ENCODE measurements around the gene TMEM163. TPM values are rescaled to one million over a fixed set of nuclear protein-coding genes. Genes with fewer than 3 reads are reported as not detected.

Gene TMEM163
- total and polyA plus RNA-seq, 4 donors: 5.8 to 46.9 (median 29.8) TPM

- Histone ChIP-seq H3K36me3 (ENCODE audit: control insufficient read depth in 4 of 4, insufficient read depth in 4 of 4, low read length in 4 of 4) (peaks cover 0 to 4% (median 0%) of the 10 kb centered on the region in 4 donors), H3K9ac (ENCODE audit: insufficient read depth in 1 of 2, low read length in 2 of 2) (no peak overlapping the region), H3K4me1 (ENCODE audit: control insufficient read depth in 5 of 5, insufficient read depth in 5 of 5, low read length in 5 of 5) (peaks cover 0 to 5% (median 0%) of the 10 kb centered on the region in 5 donors), H3K27ac (ENCODE audit: low read depth in 1 of 2, low read length in 1 of 2) (no peak overlapping the region), H3K27me3 (ENCODE audit: control insufficient read depth in 3 of 3, insufficient read depth in 3 of 3, low read length in 2 of 3) (no peaks in the 10 kb centered on the region), H3K9me3 (ENCODE audit: control insufficient read depth in 4 of 4, insufficient read depth in 3 of 4, low read length in 3 of 4) (no peaks in the 10 kb centered on the region), H3K4me3 (no peak overlapping the region)
- 92 to 94% methylated on average over 11 of the region's 11 CpGs for WGBS, 2 donors
- no peak for DNase-seq
- TF ChIP-seq, protein P1, sequence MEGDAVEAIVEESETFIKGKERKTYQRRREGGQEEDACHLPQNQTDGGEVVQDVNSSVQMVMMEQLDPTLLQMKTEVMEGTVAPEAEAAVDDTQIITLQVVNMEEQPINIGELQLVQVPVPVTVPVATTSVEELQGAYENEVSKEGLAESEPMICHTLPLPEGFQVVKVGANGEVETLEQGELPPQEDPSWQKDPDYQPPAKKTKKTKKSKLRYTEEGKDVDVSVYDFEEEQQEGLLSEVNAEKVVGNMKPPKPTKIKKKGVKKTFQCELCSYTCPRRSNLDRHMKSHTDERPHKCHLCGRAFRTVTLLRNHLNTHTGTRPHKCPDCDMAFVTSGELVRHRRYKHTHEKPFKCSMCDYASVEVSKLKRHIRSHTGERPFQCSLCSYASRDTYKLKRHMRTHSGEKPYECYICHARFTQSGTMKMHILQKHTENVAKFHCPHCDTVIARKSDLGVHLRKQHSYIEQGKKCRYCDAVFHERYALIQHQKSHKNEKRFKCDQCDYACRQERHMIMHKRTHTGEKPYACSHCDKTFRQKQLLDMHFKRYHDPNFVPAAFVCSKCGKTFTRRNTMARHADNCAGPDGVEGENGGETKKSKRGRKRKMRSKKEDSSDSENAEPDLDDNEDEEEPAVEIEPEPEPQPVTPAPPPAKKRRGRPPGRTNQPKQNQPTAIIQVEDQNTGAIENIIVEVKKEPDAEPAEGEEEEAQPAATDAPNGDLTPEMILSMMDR (IDR thresholded peaks at IDR 0.05; ENCODE audit: control extremely low read depth, extremely low read depth): no peak
- ATAC-seq (ENCODE audit: insufficient read depth, low FRiP score): no peak
These were observed 258.9 kb downstream of the TMEM163 start for GRCh38 chr2:134459706-134460406.

DNA sequence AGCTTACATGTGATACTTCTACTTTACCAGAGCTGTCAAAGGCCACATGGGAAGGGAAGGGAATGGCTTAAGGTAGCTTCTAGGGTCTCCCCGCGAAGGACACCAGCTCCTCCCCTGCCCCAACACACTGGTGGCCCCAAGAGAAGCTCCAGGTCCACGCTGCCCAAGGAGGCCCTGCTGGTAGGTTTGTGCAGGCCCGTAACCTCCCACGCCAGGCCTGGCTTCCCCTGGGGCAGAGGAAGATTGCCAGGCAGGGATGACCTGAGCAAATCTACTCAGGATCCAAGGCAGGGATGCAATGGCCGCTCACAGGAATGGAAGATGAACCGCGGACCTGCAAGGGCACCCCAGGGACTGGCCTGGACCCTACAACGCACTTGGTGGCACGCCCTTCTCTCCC, 259.9 kb downstream of the TMEM163 start:
- H3K9me3 ChIP-seq (ENCODE audit: control insufficient read depth in 4 of 4, insufficient read depth in 3 of 4, low read length in 3 of 4): no peaks in the 10 kb centered on the region
- DNase-seq (no peak), ATAC-seq (ENCODE audit: insufficient read depth, low FRiP score) (no peak)
- peaks cover 0 to 4% (median 0%) of the 10 kb centered on the region in 4 donors for H3K36me3 ChIP-seq (ENCODE audit: control insufficient read depth in 4 of 4, insufficient read depth in 4 of 4, low read length in 4 of 4)
- TF ChIP-seq, protein P1 (IDR thresholded peaks at IDR 0.05; ENCODE audit: control extremely low read depth, extremely low read depth): no peak
- no peak overlapping the region for H3K27ac ChIP-seq (ENCODE audit: low read depth in 1 of 2, low read length in 1 of 2)
- H3K4me3 ChIP-seq: no peak overlapping the region
- WGBS, 2 donors: 91 to 95% methylated on average over 10 of the region's 10 CpGs
- no peaks in the 10 kb centered on the region for H3K27me3 ChIP-seq (ENCODE audit: control insufficient read depth in 3 of 3, insufficient read depth in 3 of 3, low read length in 2 of 3)
- H3K4me1 ChIP-seq (ENCODE audit: control insufficient read depth in 5 of 5, insufficient read depth in 5 of 5, low read length in 5 of 5): peaks cover 0 to 5% (median 0%) of the 10 kb centered on the region in 5 donors
- no peak overlapping the region for H3K9ac ChIP-seq (ENCODE audit: insufficient read depth in 1 of 2, low read length in 2 of 2)

- Histone ChIP-seq H3K9ac (ENCODE audit: insufficient read depth in 1 of 2, low read length in 2 of 2) (no peak overlapping the region), H3K27me3 (ENCODE audit: control insufficient read depth in 3 of 3, insufficient read depth in 3 of 3, low read length in 2 of 3) (no peaks in the 10 kb centered on the region), H3K4me3 (no peak overlapping the region), H3K4me1 (ENCODE audit: control insufficient read depth in 5 of 5, insufficient read depth in 5 of 5, low read length in 5 of 5) (peaks cover 0 to 5% (median 0%) of the 10 kb centered on the region in 5 donors), H3K36me3 (ENCODE audit: control insufficient read depth in 4 of 4, insufficient read depth in 4 of 4, low read length in 4 of 4) (peaks cover 0 to 4% (median 0%) of the 10 kb centered on the region in 4 donors), H3K27ac (ENCODE audit: low read depth in 1 of 2, low read length in 1 of 2) (no peak overlapping the region), H3K9me3 (ENCODE audit: control insufficient read depth in 4 of 4, insufficient read depth in 3 of 4, low read length in 3 of 4) (no peaks in the 10 kb centered on the region)
- no peak for ATAC-seq (ENCODE audit: insufficient read depth, low FRiP score)
- 89 to 94% methylated on average over 6 of the region's 6 CpGs for WGBS, 2 donors
- TF ChIP-seq, protein P1 (IDR thresholded peaks at IDR 0.05; ENCODE audit: control extremely low read depth, extremely low read depth): no peak
- no peak for DNase-seq
These were observed 260.3 kb downstream of the TMEM163 start for GRCh38 chr2:134458473-134458853.
